ENCODE data around the gene C9orf50. TPM values are rescaled to one million over a fixed set of nuclear protein-coding genes. Genes with fewer than 3 reads are reported as not detected.

Gene C9orf50
- polyA plus RNA-seq, 1 experiment = 0.20 TPM

DNA sequence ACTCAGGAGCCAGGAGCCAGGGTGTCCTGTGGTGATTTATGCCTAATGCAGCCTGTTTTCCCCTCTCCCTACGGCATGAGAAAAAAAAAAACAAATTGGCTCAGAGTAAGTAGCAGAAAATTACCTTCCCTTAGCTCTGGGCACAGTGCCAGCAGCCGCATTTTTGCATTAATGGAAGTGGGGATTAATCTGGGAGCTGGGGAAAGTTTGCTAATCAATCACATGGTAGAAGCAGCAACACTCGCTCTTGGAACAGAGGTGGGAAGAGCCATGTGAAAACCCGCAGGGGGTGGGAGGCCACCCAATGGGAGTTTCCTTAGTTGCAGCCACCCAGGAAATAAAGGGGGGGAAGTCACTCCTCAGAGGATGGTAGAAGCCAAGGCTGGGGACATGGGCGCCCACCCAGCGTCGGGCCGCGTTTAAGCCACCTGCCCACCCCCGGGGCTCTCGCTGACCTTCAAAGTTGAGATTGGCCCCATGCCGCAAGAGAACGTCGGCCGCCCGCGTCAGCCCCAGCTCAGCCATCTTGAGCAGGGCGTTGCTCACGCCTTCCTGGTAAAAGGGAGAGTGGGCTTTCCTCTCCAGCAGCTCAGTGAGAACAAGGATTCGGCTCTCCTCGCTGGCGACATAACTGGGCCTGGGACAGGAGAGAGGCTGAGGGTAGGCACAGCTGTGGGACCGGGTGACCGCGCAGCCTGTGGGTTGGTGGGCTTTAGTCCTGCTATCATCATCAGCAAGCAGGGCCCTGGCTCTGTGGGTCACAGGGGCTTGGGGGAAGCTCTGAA lies 19.4 kb upstream of the C9orf50 start:
- CTCF ChIA-PET = interaction anchor here (0.8 to 6.2 kb wide), 10 partner anchors 10 to 508 kb away, joined by 3 to 79 read pairs (median 13); no protein-coding TSS in a partner anchor
- POLR2A ChIA-PET = interaction anchor here (0.6 kb wide), 1 partner anchor 65 kb away, joined by 4 read pairs; no protein-coding TSS in a partner anchor
- Histone ChIP-seq H3K36me3 (ENCODE audit: control insufficient read depth, insufficient read depth, low read length) (peaks cover 33% of the 10 kb centered on the region), H3K4me3 (ENCODE audit: low read depth, low read length) (peak overlapping the region; percentile 98; the same call in 1 of the 2 replicates), H3K27me3 (ENCODE audit: control insufficient read depth, insufficient read depth, low read length) (no peaks in the 10 kb centered on the region)
- TF ChIP-seq, protein P1, sequence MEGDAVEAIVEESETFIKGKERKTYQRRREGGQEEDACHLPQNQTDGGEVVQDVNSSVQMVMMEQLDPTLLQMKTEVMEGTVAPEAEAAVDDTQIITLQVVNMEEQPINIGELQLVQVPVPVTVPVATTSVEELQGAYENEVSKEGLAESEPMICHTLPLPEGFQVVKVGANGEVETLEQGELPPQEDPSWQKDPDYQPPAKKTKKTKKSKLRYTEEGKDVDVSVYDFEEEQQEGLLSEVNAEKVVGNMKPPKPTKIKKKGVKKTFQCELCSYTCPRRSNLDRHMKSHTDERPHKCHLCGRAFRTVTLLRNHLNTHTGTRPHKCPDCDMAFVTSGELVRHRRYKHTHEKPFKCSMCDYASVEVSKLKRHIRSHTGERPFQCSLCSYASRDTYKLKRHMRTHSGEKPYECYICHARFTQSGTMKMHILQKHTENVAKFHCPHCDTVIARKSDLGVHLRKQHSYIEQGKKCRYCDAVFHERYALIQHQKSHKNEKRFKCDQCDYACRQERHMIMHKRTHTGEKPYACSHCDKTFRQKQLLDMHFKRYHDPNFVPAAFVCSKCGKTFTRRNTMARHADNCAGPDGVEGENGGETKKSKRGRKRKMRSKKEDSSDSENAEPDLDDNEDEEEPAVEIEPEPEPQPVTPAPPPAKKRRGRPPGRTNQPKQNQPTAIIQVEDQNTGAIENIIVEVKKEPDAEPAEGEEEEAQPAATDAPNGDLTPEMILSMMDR (IDR thresholded peaks at IDR 0.05; ENCODE audit: insufficient read depth, low read depth, low read length) = no peak
- no peak for DNase-seq (ENCODE audit: low read depth)

DNA sequence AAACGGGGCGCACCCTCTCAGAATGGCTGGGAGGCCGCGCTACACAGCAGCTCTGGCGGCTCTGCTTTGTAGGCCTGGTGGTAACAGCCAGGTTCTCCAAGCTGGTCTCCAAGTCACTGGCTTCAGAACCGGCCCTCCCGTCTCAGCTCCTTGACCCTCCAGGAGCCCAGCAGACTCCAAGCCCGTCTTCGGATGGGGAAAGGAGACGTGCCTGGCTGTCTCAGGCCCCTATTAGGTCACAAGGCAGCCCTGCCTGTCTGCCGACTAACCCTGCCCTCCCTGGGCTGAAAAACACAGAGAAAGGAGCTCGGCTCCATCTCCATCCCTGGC lies 18.8 kb upstream of the C9orf50 start:
- no peaks in the 10 kb centered on the region for H3K27me3 ChIP-seq (ENCODE audit: control insufficient read depth, insufficient read depth, low read length)
- H3K36me3 ChIP-seq (ENCODE audit: control insufficient read depth, insufficient read depth, low read length) = peaks cover 39% of the 10 kb centered on the region
- no peak overlapping the region for H3K4me3 ChIP-seq (ENCODE audit: low read depth, low read length)
- CTCF ChIA-PET = interaction anchor here (1.0 to 6.2 kb wide), 8 partner anchors 10 to 508 kb away, joined by 3 to 79 read pairs (median 17); no protein-coding TSS in a partner anchor
- no peak for DNase-seq (ENCODE audit: low read depth)
- POLR2A ChIA-PET = interaction anchor here (0.5 to 0.6 kb wide), 3 partner anchors 32 to 332 kb away, joined by 3 to 4 read pairs (median 3); no protein-coding TSS in a partner anchor
- TF ChIP-seq, protein P1 (IDR thresholded peaks at IDR 0.05; ENCODE audit: insufficient read depth, low read depth, low read length) = no peak

DNA sequence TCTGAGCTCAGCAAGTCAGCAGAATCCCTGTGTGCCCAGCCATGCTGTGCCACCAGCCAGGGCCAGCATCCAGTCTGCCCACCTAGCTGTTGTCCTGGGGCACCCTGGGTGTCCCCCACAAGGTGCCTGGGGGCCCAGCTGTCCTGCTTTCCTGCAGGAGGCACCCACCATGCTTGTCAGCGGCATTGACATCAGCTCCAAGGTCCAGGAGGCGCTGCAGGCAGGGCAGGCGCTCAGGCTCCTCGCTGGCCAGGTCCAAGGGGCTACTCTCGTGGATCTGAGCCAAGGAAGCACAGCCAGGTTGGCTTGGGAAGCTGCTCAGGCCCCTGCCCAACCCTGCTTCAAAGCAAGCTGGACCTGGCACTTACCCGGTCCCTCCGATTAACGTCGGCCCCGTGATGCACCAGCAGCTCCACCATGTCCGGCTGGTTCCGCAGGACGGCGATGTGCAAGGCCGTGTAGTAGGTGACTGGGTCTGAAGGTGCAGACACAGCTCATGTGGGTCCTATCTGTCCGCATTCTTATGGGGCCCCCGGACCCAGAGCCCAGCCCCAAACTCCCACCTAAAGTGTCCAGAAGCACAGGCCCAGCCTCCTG lies 18.2 kb upstream of the C9orf50 start:
- TF ChIP-seq, protein P1 (IDR thresholded peaks at IDR 0.05; ENCODE audit: insufficient read depth, low read depth, low read length) = no peak
- peaks cover 42% of the 10 kb centered on the region for H3K36me3 ChIP-seq (ENCODE audit: control insufficient read depth, insufficient read depth, low read length)
- DNase-seq (ENCODE audit: low read depth) = no peak
- no peak overlapping the region for H3K4me3 ChIP-seq (ENCODE audit: low read depth, low read length)
- CTCF ChIA-PET = interaction anchor here (0.6 to 6.2 kb wide), 9 partner anchors 9 to 507 kb away, joined by 3 to 79 read pairs (median 14); no protein-coding TSS in a partner anchor
- POLR2A ChIA-PET = interaction anchor here (0.5 to 0.6 kb wide), 3 partner anchors 13 to 332 kb away, joined by 3 to 7 read pairs (median 3); partner anchors contain the start of gene NTMT1
- no peaks in the 10 kb centered on the region for H3K27me3 ChIP-seq (ENCODE audit: control insufficient read depth, insufficient read depth, low read length)

DNA sequence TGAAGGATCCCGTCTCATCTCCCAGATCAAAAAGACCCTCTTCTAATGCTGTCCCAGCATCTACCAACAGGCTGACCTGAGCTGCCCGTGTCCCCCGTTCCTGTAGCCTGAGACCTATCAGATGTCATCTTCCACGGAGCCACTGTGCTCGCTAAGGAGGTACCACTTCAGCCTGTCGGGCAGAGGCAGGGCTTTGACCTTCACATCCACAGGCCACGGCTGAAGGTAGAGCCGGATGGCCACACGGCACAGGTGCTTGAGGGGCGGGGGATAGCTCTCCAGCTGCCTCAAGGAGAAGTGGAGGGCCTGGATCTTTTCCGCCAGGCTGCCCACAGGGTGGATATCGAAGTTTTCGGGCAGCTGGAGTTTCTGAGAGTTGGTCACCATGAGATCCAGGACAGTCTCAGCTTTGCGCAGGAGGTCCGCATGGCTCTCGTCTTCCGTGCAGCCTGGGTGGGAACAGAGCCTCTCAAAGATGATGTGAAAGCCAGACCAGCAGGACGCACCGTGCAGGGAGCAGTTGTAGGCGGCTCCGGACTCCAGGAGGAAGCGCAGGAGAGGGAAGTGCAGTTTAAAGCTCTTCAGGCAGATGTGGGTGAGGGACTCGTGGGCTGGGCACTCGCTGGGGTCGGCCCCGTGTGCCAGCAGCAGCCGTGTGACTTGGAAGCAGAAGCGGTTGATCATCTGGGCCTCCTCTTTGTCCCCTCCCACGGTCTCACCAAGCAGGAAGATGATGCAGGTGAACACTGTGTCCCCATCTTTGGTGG lies 17.0 kb upstream of the C9orf50 start:
- POLR2A ChIA-PET = no interaction called here
- TF ChIP-seq, protein P1 (IDR thresholded peaks at IDR 0.05; ENCODE audit: insufficient read depth, low read depth, low read length) = no peak
- Histone ChIP-seq H3K4me3 (ENCODE audit: low read depth, low read length) (no peak overlapping the region), H3K27me3 (ENCODE audit: control insufficient read depth, insufficient read depth, low read length) (no peaks in the 10 kb centered on the region), H3K36me3 (ENCODE audit: control insufficient read depth, insufficient read depth, low read length) (peaks cover 49% of the 10 kb centered on the region)
- DNase-seq (ENCODE audit: low read depth) = no peak
- CTCF ChIA-PET = interaction anchor here (0.7 to 6.2 kb wide), 7 partner anchors 9 to 506 kb away, joined by 3 to 71 read pairs (median 5); no protein-coding TSS in a partner anchor

Data from BJ (cell line).